K562 (cell line): ENCODE data around the gene KCNMB2. TPM values are rescaled to one million over a fixed set of nuclear protein-coding genes. Genes with fewer than 3 reads are reported as not detected.

Experiments used
- ATAC-seq: fragments of 200-7000 bp; cut with Tn5 transposase; 3 replicates; pipeline ENCODE4 v1.9.1; 2020; ENCODE audit warnings: moderate library complexity
- BruUV-seq: library from RNA; stranded (reverse); fragments of 400-500 nt; replicated peaks from 2 replicates; lab custom pipeline; 2021; lab: Mats Ljungman, UMichigan
- CTCF ChIA-PET: fragments of 300-600 bp; formaldehyde crosslinking; extraction: SDS; loops from one replicate; lab custom pipeline; 2021; ENCODE audit warnings: low intra/inter-chr PET ratio; lab: Yijun Ruan, JAX
- POLR2A ChIA-PET: fragments of 300-600, 350-650 bp; sonication (Branson Sonifier 250); formaldehyde crosslinking; extraction: SDS; loops from one replicate; lab custom pipeline; 2021; ENCODE audit warnings: antibody characterized with exemption, inconsistent platforms; lab: Yijun Ruan, JAX
- DNase-seq, 4 experiments: peaks; one replicate each; pipeline versions ENCODE4 v3.0.0 to v3.0.0-alpha.2; 2011 to 2018; ENCODE audit warnings: low spot score in 3 of 4, mixed read lengths in 3 of 4; ENCODE audit errors: extremely low read depth in 1 of 4
- FAIRE-seq: peaks from 2 replicates; lab custom pipeline; 2011; peaks lifted over from hg19 to GRCh38; lab: Jason Lieb, UNC
- H2AFZ ChIP-seq: 2 replicates; pipeline ENCODE4 v1.6.0; 2011; ENCODE audit warnings: low read depth, low read length, control low read depth, inconsistent platforms
- H3K27ac ChIP-seq: fragments of 200-600 bp; 3 replicates; pipeline ENCODE4 v1.8.0; 2011; ENCODE audit warnings: low read depth, mild to moderate bottlenecking, control low read depth, inconsistent platforms, low read length, moderate library complexity, mixed read lengths; ENCODE audit errors: extremely low read depth
- H3K27me3 ChIP-seq, 2 experiments: fragments of 300-600 bp in 1 of 2; 2 replicates in 1 of 2; 3 replicates in 1 of 2; pipeline versions ENCODE4 v1.6.0 to v1.8.0; 2011; ENCODE audit warnings: inconsistent platforms in 2 of 2, low read length in 2 of 2, mild to moderate bottlenecking in 1 of 2, mixed read lengths in 1 of 2, moderate library complexity in 1 of 2; ENCODE audit not compliant: control insufficient read depth in 2 of 2, insufficient read depth in 2 of 2
- H3K36me3 ChIP-seq: fragments of 300-600 bp; 3 replicates; pipeline ENCODE4 v1.8.0; 2011; ENCODE audit warnings: mild to moderate bottlenecking, low read length, inconsistent platforms; ENCODE audit not compliant: control insufficient read depth, insufficient read depth
- H3K4me1 ChIP-seq, 2 experiments: fragments of 200-600 bp in 1 of 2; replicated peaks in 1 of 2; 2 replicates in 1 of 2; 3 replicates in 1 of 2; pipeline versions ENCODE4 v1.5.1 to v1.8.0; 2011; ENCODE audit warnings: inconsistent platforms in 2 of 2, low read length in 2 of 2, mild to moderate bottlenecking in 1 of 2, mixed read lengths in 1 of 2, moderate library complexity in 1 of 2; ENCODE audit not compliant: control insufficient read depth in 2 of 2, insufficient read depth in 2 of 2
- H3K4me2 ChIP-seq: 2 replicates; pipeline ENCODE4 v1.6.1; 2011; ENCODE audit warnings: low read length, control low read depth, inconsistent platforms, mixed read lengths; ENCODE audit not compliant: insufficient read depth
- H3K4me3 ChIP-seq: fragments of 200-600 bp; sonication (generic), shearing (Covaris generic); 2 replicates; pipeline ENCODE4 v1.5.1; 2016; ENCODE audit warnings: control low read depth, inconsistent platforms
- H3K79me2 ChIP-seq: fragments of 200-600 bp; 3 replicates; pipeline ENCODE4 v1.8.0; 2011; ENCODE audit warnings: low read length, inconsistent platforms; ENCODE audit not compliant: control insufficient read depth, insufficient read depth
- H3K9ac ChIP-seq, 2 experiments: 2 replicates each; pipeline versions ENCODE4 v1.6.0 to v1.6.1; 2011; ENCODE audit warnings: low read depth in 2 of 2, low read length in 2 of 2, control low read depth in 1 of 2, inconsistent platforms in 1 of 2, mild to moderate bottlenecking in 1 of 2, mixed read lengths in 1 of 2; ENCODE audit not compliant: insufficient read depth in 1 of 2
- H3K9me1 ChIP-seq: one replicate; pipeline ENCODE4 v1.6.0; 2011; ENCODE audit warnings: inconsistent platforms, mild to moderate bottlenecking, low read length, moderate library complexity; ENCODE audit not compliant: control insufficient read depth, insufficient read depth
- H3K9me3 ChIP-seq: replicated peaks from 2 replicates; pipeline ENCODE4 v1.5.1; 2011; ENCODE audit warnings: low read depth, low read length, inconsistent platforms; ENCODE audit not compliant: control insufficient read depth, insufficient read depth
- H4K20me1 ChIP-seq: replicated peaks from 2 replicates; pipeline ENCODE4 v1.6.1; 2011; ENCODE audit warnings: low read length, inconsistent platforms, mixed read lengths; ENCODE audit not compliant: control insufficient read depth, insufficient read depth
- CBX8 ChIP-seq: fragments of 200-600 bp; sonication (generic); IDR thresholded peaks from 2 replicates; pipeline ENCODE4 v1.6.1; 2012; ENCODE audit warnings: borderline replicate concordance, mixed run types, low read depth, mild to moderate bottlenecking, moderate library complexity, mixed read lengths, low read length, control low read depth, inconsistent platforms; ENCODE audit not compliant: poor library complexity, severe bottlenecking; ENCODE audit errors: extremely low read depth
- MAFK ChIP-seq: IDR thresholded peaks from 2 replicates; pipeline ENCODE4 v1.6.1; 2011; ENCODE audit warnings: low read length, improper control_type of control experiment
- NFXL1 ChIP-seq: fragments of 450-650 bp; formaldehyde crosslinking; IDR thresholded peaks from 2 replicates; pipeline ENCODE4 v1.4.0; 2021; ENCODE audit warnings: mild to moderate bottlenecking
- NFYB ChIP-seq: IDR thresholded peaks from 2 replicates; pipeline ENCODE4 v1.6.1; 2011; ENCODE audit warnings: mild to moderate bottlenecking, moderate library complexity; ENCODE audit not compliant: insufficient read length; ENCODE audit errors: extremely low read depth
- PBX2 ChIP-seq, 2 experiments: IDR thresholded peaks in 1 of 2; conservative IDR thresholded peaks in 1 of 2; 2 replicates each; pipeline ENCODE4 v1.6.1; 2016; ENCODE audit warnings: low read depth in 2 of 2, mild to moderate bottlenecking in 1 of 2, missing compliant biosample characterization in 1 of 2, missing genetic modification characterization in 1 of 2, moderate library complexity in 1 of 2
- RBM17 ChIP-seq: fragments of 200-400 bp; formaldehyde crosslinking; IDR thresholded peaks from 2 replicates; pipeline ENCODE4 v1.6.1; 2017; ENCODE audit warnings: low read depth, mild to moderate bottlenecking, low read length, borderline replicate concordance
- SLC30A9 ChIP-seq: fragments of 250-450 bp; sonication (Bioruptor Pico); IDR thresholded peaks from 2 replicates; pipeline ENCODE4 v1.8.0; 2022; ENCODE audit warnings: mild to moderate bottlenecking, moderate library complexity
- TBP ChIP-seq: optimal IDR thresholded peaks from 2 replicates; pipeline ENCODE3; 2011; ENCODE audit warnings: low read depth, low read length, improper control_type of control experiment
- ZHX1 ChIP-seq: fragments of 150-350 bp; conservative IDR thresholded peaks from 2 replicates; pipeline ENCODE4 v1.6.1; 2014; ENCODE audit warnings: low read length
- ZNF23 ChIP-seq: fragments of 250-450 bp; sonication (Bioruptor Pico); IDR thresholded peaks from 2 replicates; pipeline ENCODE4 v1.4.0; 2020; ENCODE audit warnings: mild to moderate bottlenecking
- ZNF431 ChIP-seq: sonication (generic); formaldehyde crosslinking; IDR thresholded peaks from 2 replicates; pipeline ENCODE4 v1.8.0; 2022; ENCODE audit warnings: mild to moderate bottlenecking, missing genetic modification reagents
- ZNF436 ChIP-seq: fragments of 250-450, 450-650 bp; sonication (Bioruptor Pico); formaldehyde crosslinking; IDR thresholded peaks from 2 replicates; pipeline ENCODE4 v1.7.0; 2020; ENCODE audit warnings: mild to moderate bottlenecking
- ZNF764 ChIP-seq: fragments of 250-450 bp; sonication (Bioruptor Pico); IDR thresholded peaks from 2 replicates; pipeline ENCODE4 v1.4.0; 2020; ENCODE audit warnings: low read depth, mild to moderate bottlenecking, moderate library complexity
- WGBS: fragments of 100-300 bp; shearing (Covaris generic); methylation state at CpG from one replicate; pipeline ENCODE4 v1.1.6; 2016; ENCODE audit warnings: low coverage, mixed read lengths; ENCODE audit not compliant: insufficient coverage; ENCODE audit errors: missing lambda C conversion rate; 5-methylcytosine and 5-hydroxymethylcytosine counted together
- in situ Hi-C: fragments of 300-500 bp; cut with MboI; formaldehyde crosslinking; loops from 4 replicates; pipeline ENCODE4 v1.15.0; 2018; ENCODE audit warnings: inconsistent platforms, mixed read lengths
- intact Hi-C: fragments of 100-400 bp; cut with micrococcal nuclease; formaldehyde crosslinking; loops from 2 replicates; pipeline ENCODE4 v1.14.2; 2022
- polyA plus RNA-seq, 8 experiments: library from polyadenylated mRNA; depleted of rRNA in 4 of 8; stranded (reverse) in 5 of 8; unstranded in 3 of 8; fragments of >200 nt; fragmentation: Nextera tagmentation in 2 of 8; fragmentation: Illumina TruSeq in 1 of 8; extraction: Ambion mirVana in 2 of 8; extraction: Trizol in 1 of 8; gene quantifications; 2 replicates each; pipeline versions ENCODE4 v1.2.1 to v1.2.3, GENCODE V29; 2011 to 2014; ENCODE audit warnings: inconsistent platforms in 1 of 8, missing spikeins in 1 of 8
- total RNA-seq, 7 experiments: library from RNA; depleted of rRNA in 6 of 7; stranded (reverse); fragments of >200 nt in 6 of 7; fragmentation: Illumina TruSeq in 2 of 7; extraction: Trizol in 2 of 7; gene quantifications; 2 replicates each; pipeline versions ENCODE4 v1.2.1 to v1.2.3, GENCODE V29; 2011 to 2021; ENCODE audit warnings: low replicate concordance in 1 of 7

KCNMB2 gene
- total and polyA plus RNA-seq, 9 of the 15 experiments (the other 6 are each of a cell fraction or from before 2014, with no cell fraction given), result 0.04 to 0.15 TPM; not detected in 7

GRCh38 chr3:178584722-178585380 lies 48.6 kb downstream of the KCNMB2 start:
- no peaks in the 10 kb centered on the region for H3K9me3 ChIP-seq
- H3K9me1 ChIP-seq, result no peaks in the 10 kb centered on the region
- no peak overlapping the region for H3K9ac ChIP-seq
- under 1% methylated on average over 5 of the region's 5 CpGs for WGBS
- no peak for DNase-seq
- H4K20me1 ChIP-seq, result no peaks in the 10 kb centered on the region
- in situ Hi-C loops, result no loop called here
- no peak overlapping the region for H3K27ac ChIP-seq
- no peak for ATAC-seq
- H3K4me2 ChIP-seq, result no peak overlapping the region
- ChIA-PET CTCF (no interaction called here), POLR2A (no interaction called here)
- no peaks in the 10 kb centered on the region for H3K36me3 ChIP-seq
- no peaks in the 10 kb centered on the region; a peak in 1 of 5 replicates for H3K27me3 ChIP-seq
- BruUV-seq, result no TSS peak
- H2AFZ ChIP-seq, result no peak overlapping the region
- no peaks in the 10 kb centered on the region for H3K4me1 ChIP-seq
- intact Hi-C loops, result no loop called here
- H3K4me3 ChIP-seq, result no peak overlapping the region
- FAIRE-seq, result no peak
- no peaks in the 10 kb centered on the region for H3K79me2 ChIP-seq
- TF ChIP-seq SLC30A9 (CRISPR knock-in tag) (no peak), NFXL1 (CRISPR knock-in tag) (no peak), ZNF764 (CRISPR knock-in tag) (no peak), RBM17 (no peak), PBX2 (CRISPR knock-in tag; IDR thresholded peaks at IDR 0.05; ENCODE audit: low read depth) (no peak), PBX2 (tag; conservative IDR thresholded peaks at IDR 0.05; ENCODE audit: low read depth) (no peak), MAFK (no peak), TBP (no peak), NFYB (no peak), ZNF431 (CRISPR knock-in tag) (no peak), ZHX1 (no peak), CBX8 (no peak), ZNF436 (CRISPR knock-in tag) (no peak), ZNF23 (CRISPR knock-in tag) (no peak)
